Measurements from ENCODE around the gene EIF4E2. TPM values are rescaled to one million over a fixed set of nuclear protein-coding genes. Genes with fewer than 3 reads are reported as not detected.

Gene EIF4E2
- total RNA-seq, 4 donors from 2014 or later: 26.6 to 54.2 (median 34.1) TPM

DNA sequence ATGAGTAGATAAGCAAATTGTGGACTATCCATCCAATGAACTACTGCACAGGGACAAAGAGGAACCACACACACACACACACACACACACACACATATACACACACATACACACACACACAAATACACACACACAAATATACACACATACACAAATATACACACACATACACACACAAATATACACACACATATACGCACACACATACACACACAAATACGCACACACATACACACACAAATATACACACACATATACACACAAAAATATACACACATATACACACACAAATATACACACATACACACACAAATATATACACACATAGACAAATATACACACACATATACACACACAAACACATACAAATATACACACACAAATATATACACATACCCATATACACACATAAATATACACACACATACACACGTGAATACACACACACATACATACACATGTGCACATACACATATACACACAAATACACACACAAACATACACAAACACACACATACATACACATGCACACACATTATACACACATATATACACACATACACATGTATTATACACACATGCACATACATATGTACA is 63.1 kb downstream of the EIF4E2 start:
- 58% methylated on average over 3 of the region's 3 CpGs for WGBS
- Histone ChIP-seq H3K9me3 (no peaks in the 10 kb centered on the region), H3K4me1 (no peaks in the 10 kb centered on the region), H3K4me3 (no peak overlapping the region), H3K36me3 (no peaks in the 10 kb centered on the region), H3K27me3 (no peaks in the 10 kb centered on the region), H3K27ac (no peak overlapping the region)
- TF ChIP-seq EP300 (IDR thresholded peaks at IDR 0.05) (no peak), POLR2A (IDR thresholded peaks at IDR 0.05) (no peak), POLR2AphosphoS5 (IDR thresholded peaks at IDR 0.05) (no peak)
- TF ChIP-seq, protein P1, sequence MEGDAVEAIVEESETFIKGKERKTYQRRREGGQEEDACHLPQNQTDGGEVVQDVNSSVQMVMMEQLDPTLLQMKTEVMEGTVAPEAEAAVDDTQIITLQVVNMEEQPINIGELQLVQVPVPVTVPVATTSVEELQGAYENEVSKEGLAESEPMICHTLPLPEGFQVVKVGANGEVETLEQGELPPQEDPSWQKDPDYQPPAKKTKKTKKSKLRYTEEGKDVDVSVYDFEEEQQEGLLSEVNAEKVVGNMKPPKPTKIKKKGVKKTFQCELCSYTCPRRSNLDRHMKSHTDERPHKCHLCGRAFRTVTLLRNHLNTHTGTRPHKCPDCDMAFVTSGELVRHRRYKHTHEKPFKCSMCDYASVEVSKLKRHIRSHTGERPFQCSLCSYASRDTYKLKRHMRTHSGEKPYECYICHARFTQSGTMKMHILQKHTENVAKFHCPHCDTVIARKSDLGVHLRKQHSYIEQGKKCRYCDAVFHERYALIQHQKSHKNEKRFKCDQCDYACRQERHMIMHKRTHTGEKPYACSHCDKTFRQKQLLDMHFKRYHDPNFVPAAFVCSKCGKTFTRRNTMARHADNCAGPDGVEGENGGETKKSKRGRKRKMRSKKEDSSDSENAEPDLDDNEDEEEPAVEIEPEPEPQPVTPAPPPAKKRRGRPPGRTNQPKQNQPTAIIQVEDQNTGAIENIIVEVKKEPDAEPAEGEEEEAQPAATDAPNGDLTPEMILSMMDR (IDR thresholded peaks at IDR 0.05): no peak
- no peak for DNase-seq (ENCODE audit: low spot score in 2 of 2)

DNA sequence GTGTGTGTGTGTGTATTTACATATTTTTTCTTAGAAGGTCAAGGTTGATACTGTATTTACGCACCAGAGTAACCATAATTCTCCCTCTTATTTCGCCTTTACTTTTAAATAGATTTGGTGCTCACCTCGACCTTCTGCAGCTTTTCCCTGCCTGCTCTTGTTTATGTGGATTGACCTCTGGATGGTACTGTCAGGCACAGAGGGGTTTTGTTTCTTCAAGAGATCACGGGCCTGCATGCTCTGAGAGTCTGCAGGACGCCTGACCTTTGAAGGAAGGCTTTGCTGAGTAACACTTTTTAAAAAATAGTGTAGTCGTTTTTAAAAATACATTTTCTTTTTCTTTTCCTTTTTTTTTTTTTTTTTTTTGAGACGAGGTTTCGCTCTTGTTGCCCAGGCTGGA is 64.8 kb downstream of the EIF4E2 start:
- Histone ChIP-seq H3K4me3 (no peak overlapping the region), H3K4me1 (no peaks in the 10 kb centered on the region), H3K9me3 (no peaks in the 10 kb centered on the region), H3K27me3 (no peaks in the 10 kb centered on the region), H3K36me3 (no peaks in the 10 kb centered on the region), H3K27ac (no peak overlapping the region)
- WGBS: 82% methylated on average over 8 of the region's 8 CpGs
- DNase-seq (ENCODE audit: low spot score in 2 of 2): no peak
- TF ChIP-seq POLR2A (IDR thresholded peaks at IDR 0.05) (no peak), EP300 (IDR thresholded peaks at IDR 0.05) (no peak), POLR2AphosphoS5 (IDR thresholded peaks at IDR 0.05) (no peak)
- TF ChIP-seq, protein P1 (IDR thresholded peaks at IDR 0.05): no peak

Other genes starting within 250 kb of the EIF4E2 start
- gene ALPP, start 171.9 kb upstream of the EIF4E2 start, total RNA-seq: not detected
- not detected for gene ALPG, start 143.8 kb upstream of the EIF4E2 start, total RNA-seq
- gene ALPI, start 94.5 kb upstream of the EIF4E2 start, total RNA-seq: not detected
- under 1 TPM in 2 of 4 donors, not detected in 2; 0.68 to 0.83 TPM for gene ECEL1, start 62.9 kb upstream of the EIF4E2 start, total RNA-seq
- not detected for gene PRSS56, start 30.3 kb upstream of the EIF4E2 start, total RNA-seq
- not detected for gene CHRND, start 24.5 kb upstream of the EIF4E2 start, total RNA-seq
- gene CHRNG, start 11.0 kb upstream of the EIF4E2 start, total RNA-seq: not detected
- 10 to 100 TPM in 1 of 4 donors, 1 to 10 TPM in 3; 4.6 to 16.3 (median 7.9) TPM for gene TIGD1, start 132 bp upstream of the EIF4E2 start, total RNA-seq
- gene EFHD1, start 82.9 kb downstream of the EIF4E2 start, total RNA-seq: 10 to 100 TPM in 3 of 4 donors, 1 to 10 TPM in 1; 4.2 to 18.4 (median 16.6) TPM
- 100 to 1,000 TPM in 1 of 4 donors, 10 to 100 TPM in 3; 69.0 to 208 (median 80.4) TPM for gene GIGYF2, start 146.6 kb downstream of the EIF4E2 start, total RNA-seq
- gene KCNJ13, start 225.9 kb downstream of the EIF4E2 start, total RNA-seq: 1 to 10 TPM; 1.6 to 5.9 (median 3.8) TPM